WTC11 (cell line): ENCODE results near the gene PDLIM5. TPM values are rescaled to one million over a fixed set of nuclear protein-coding genes. Genes with fewer than 3 reads are reported as not detected.

Experiments used
- ATAC-seq: fragments of 200-7000 bp; cut with Tn5 transposase; 2 replicates; pipeline ENCODE4 v1.10.0; 2021; ENCODE audit warnings: mild to moderate bottlenecking, moderate library complexity
- CTCF ChIA-PET: fragments of 300-600 bp; sonication (Branson Sonifier 250); formaldehyde crosslinking; loops from one replicate; lab custom pipeline; 2021; ENCODE audit warnings: antibody characterized with exemption; lab: Charles Lee
- POLR2A ChIA-PET: fragments of 350-600 bp; sonication (Branson Sonifier 250); formaldehyde crosslinking; loops from one replicate; lab custom pipeline; 2021; ENCODE audit warnings: antibody characterized with exemption; lab: Charles Lee
- DNase-seq: peaks from one replicate; pipeline ENCODE4 v3.0.0; 2021; ENCODE audit warnings: low spot score
- H3K27ac Mint-ChIP-seq: 2 replicates; pipeline ENCODE4 v1.8.0; 2021; ENCODE audit warnings: mixed read lengths
- H3K27me3 Mint-ChIP-seq: 2 replicates; pipeline ENCODE4 v1.8.0; 2021; ENCODE audit warnings: low read depth, mild to moderate bottlenecking, moderate library complexity, mixed read lengths
- H3K36me3 Mint-ChIP-seq: 2 replicates; pipeline ENCODE4 v1.8.0; 2021; ENCODE audit warnings: mixed read lengths
- H3K4me1 Mint-ChIP-seq: 2 replicates; pipeline ENCODE4 v1.8.0; 2022; ENCODE audit warnings: mixed read lengths
- H3K4me3 Mint-ChIP-seq: 2 replicates; pipeline ENCODE4 v1.8.0; 2021; ENCODE audit warnings: mild to moderate bottlenecking, moderate library complexity, mixed read lengths
- H3K9me3 Mint-ChIP-seq: 2 replicates; pipeline ENCODE4 v1.8.0; 2021; ENCODE audit warnings: mixed read lengths
- EMX1 ChIP-seq: fragments of 250-450 bp; sonication (Bioruptor Pico); IDR thresholded peaks from 2 replicates; pipeline ENCODE4 v1.8.0; 2021; ENCODE audit warnings: mild to moderate bottlenecking
- FOXJ3 ChIP-seq: sonication (generic); formaldehyde crosslinking; IDR thresholded peaks from 2 replicates; pipeline ENCODE4 v1.9.0; 2021; ENCODE audit warnings: missing genetic modification reagents, mild to moderate bottlenecking, borderline replicate concordance
- FOXP1 ChIP-seq: sonication (generic); formaldehyde crosslinking; IDR thresholded peaks from 2 replicates; pipeline ENCODE4 v1.8.0; 2022; ENCODE audit warnings: missing genetic modification reagents, mild to moderate bottlenecking, moderate library complexity, borderline replicate concordance
- IRF2 ChIP-seq: sonication (generic); formaldehyde crosslinking; IDR thresholded peaks from 2 replicates; pipeline ENCODE4 v1.8.0; 2022; ENCODE audit warnings: low read depth, missing genetic modification reagents, borderline replicate concordance
- KAT7 ChIP-seq: sonication (generic); formaldehyde crosslinking; IDR thresholded peaks from 2 replicates; pipeline ENCODE4 v1.8.1; 2023; ENCODE audit warnings: missing genetic modification reagents, mild to moderate bottlenecking, borderline replicate concordance
- NFE2L1 ChIP-seq: sonication (generic); formaldehyde crosslinking; IDR thresholded peaks from 2 replicates; pipeline ENCODE4 v1.8.1; 2023; ENCODE audit warnings: missing genetic modification reagents
- SMAD3 ChIP-seq: sonication (generic); formaldehyde crosslinking; IDR thresholded peaks from 2 replicates; pipeline ENCODE4 v1.8.0; 2022; ENCODE audit warnings: missing genetic modification reagents, mild to moderate bottlenecking, borderline replicate concordance
- SMAD4 ChIP-seq: sonication (generic); formaldehyde crosslinking; IDR thresholded peaks from 2 replicates; pipeline ENCODE4 v1.8.0; 2022; ENCODE audit warnings: mild to moderate bottlenecking, missing genetic modification reagents
- ZBTB21 ChIP-seq: sonication (generic); formaldehyde crosslinking; IDR thresholded peaks from 2 replicates; pipeline ENCODE4 v1.8.1; 2023; ENCODE audit warnings: mild to moderate bottlenecking, missing genetic modification reagents, borderline replicate concordance
- ZNF232 ChIP-seq: sonication (generic); formaldehyde crosslinking; IDR thresholded peaks from 2 replicates; pipeline ENCODE4 v1.8.0; 2022; ENCODE audit warnings: mild to moderate bottlenecking, missing genetic modification reagents
- total RNA-seq: library from RNA; stranded (reverse); gene quantifications from 3 replicates; pipeline ENCODE4 v1.2.3, GENCODE V29; 2021
- TF ChIP-seq, protein P1 (sequence below): sonication (generic); formaldehyde crosslinking; conservative IDR thresholded peaks from 2 replicates; pipeline ENCODE4 v1.8.1; 2022; ENCODE audit warnings: mild to moderate bottlenecking, missing genetic modification reagents
- TF ChIP-seq, protein P2 (sequence below): sonication (generic); formaldehyde crosslinking; IDR thresholded peaks from 2 replicates; pipeline ENCODE4 v1.8.1; 2023; ENCODE audit warnings: mild to moderate bottlenecking, missing genetic modification reagents, moderate library complexity
- TF ChIP-seq, protein P3 (sequence below): fragments of 250-450 bp; sonication (Bioruptor Pico); IDR thresholded peaks from 2 replicates; pipeline ENCODE4 v1.9.0; 2021; ENCODE audit warnings: mild to moderate bottlenecking, borderline replicate concordance
- TF ChIP-seq, protein P4 (sequence below): sonication (generic); formaldehyde crosslinking; IDR thresholded peaks from 2 replicates; pipeline ENCODE4 v1.8.0; 2022; ENCODE audit warnings: mild to moderate bottlenecking, missing genetic modification reagents
- TF ChIP-seq, protein P5 (sequence below): fragments of 200-600 bp; IDR thresholded peaks from 2 replicates; pipeline ENCODE4 v1.8.0; 2022; ENCODE audit warnings: antibody characterized with exemption
- TF ChIP-seq, protein P6 (sequence below): fragments of 250-450 bp; sonication (Bioruptor Pico); conservative IDR thresholded peaks from 2 replicates; pipeline ENCODE4 v1.9.0; 2021; ENCODE audit warnings: mild to moderate bottlenecking

Gene PDLIM5
- total RNA-seq, 1 experiment from 2014 or later = 51.5 TPM

- POLR2A ChIA-PET = no interaction called here
- CTCF ChIA-PET = interaction anchor here (0.6 to 1.4 kb wide), 31 partner anchors 8 to 718 kb away, joined by 3 to 8 read pairs (median 4); partner anchors contain the start of gene PDLIM5
Measured at GRCh38 chr4:94406668-94407437, 44.9 kb upstream of the PDLIM5 start.

DNA sequence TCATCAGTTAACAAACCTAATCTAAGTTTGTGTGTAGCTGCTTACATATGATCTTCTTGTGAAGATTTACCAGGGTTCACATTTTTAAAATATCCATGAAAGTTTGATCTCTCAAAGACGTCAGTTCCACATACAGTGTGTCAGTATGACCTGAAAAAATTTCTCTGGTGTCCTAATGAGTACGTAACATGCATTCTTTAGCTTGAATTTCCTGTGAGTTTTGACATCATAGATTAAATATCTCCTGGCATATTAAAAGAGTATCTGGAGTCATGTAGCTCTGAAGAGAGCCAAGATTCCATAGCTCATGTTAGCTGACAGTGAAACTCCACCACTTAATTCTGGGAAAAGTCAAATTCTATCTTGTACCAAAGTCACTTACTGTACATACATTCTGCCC, 43.9 kb upstream of the PDLIM5 start:
- H3K27me3 Mint-ChIP-seq = no peaks in the 10 kb centered on the region; the same call in 1 of the 2 replicates
- H3K27ac Mint-ChIP-seq = no peak overlapping the region
- H3K4me1 Mint-ChIP-seq = peaks cover 16% of the 10 kb centered on the region
- H3K9me3 Mint-ChIP-seq = no peaks in the 10 kb centered on the region
- no peak overlapping the region for H3K4me3 Mint-ChIP-seq
- ChIA-PET CTCF (interaction anchor here (1.1 kb wide), 1 partner anchor 31 kb away, joined by 3 read pairs; no protein-coding TSS in a partner anchor), POLR2A (no interaction called here)
- DNase-seq (no peak), ATAC-seq (no peak)
- no peaks in the 10 kb centered on the region for H3K36me3 Mint-ChIP-seq
- TF ChIP-seq FOXP1 (CRISPR knock-in tag) (no peak), ZNF232 (CRISPR knock-in tag) (no peak), EMX1 (no peak), KAT7 (CRISPR knock-in tag) (no peak), ZBTB21 (CRISPR knock-in tag) (no peak), NFE2L1 (no peak), FOXJ3 (no peak)
- TF ChIP-seq, protein P1, sequence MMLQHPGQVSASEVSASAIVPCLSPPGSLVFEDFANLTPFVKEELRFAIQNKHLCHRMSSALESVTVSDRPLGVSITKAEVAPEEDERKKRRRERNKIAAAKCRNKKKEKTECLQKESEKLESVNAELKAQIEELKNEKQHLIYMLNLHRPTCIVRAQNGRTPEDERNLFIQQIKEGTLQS (CRISPR knock-in tag) = no peak
- TF ChIP-seq, protein P2, sequence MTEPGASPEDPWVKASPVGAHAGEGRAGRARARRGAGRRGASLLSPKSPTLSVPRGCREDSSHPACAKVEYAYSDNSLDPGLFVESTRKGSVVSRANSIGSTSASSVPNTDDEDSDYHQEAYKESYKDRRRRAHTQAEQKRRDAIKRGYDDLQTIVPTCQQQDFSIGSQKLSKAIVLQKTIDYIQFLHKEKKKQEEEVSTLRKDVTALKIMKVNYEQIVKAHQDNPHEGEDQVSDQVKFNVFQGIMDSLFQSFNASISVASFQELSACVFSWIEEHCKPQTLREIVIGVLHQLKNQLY (CRISPR knock-in tag) = no peak
- TF ChIP-seq, protein P3, sequence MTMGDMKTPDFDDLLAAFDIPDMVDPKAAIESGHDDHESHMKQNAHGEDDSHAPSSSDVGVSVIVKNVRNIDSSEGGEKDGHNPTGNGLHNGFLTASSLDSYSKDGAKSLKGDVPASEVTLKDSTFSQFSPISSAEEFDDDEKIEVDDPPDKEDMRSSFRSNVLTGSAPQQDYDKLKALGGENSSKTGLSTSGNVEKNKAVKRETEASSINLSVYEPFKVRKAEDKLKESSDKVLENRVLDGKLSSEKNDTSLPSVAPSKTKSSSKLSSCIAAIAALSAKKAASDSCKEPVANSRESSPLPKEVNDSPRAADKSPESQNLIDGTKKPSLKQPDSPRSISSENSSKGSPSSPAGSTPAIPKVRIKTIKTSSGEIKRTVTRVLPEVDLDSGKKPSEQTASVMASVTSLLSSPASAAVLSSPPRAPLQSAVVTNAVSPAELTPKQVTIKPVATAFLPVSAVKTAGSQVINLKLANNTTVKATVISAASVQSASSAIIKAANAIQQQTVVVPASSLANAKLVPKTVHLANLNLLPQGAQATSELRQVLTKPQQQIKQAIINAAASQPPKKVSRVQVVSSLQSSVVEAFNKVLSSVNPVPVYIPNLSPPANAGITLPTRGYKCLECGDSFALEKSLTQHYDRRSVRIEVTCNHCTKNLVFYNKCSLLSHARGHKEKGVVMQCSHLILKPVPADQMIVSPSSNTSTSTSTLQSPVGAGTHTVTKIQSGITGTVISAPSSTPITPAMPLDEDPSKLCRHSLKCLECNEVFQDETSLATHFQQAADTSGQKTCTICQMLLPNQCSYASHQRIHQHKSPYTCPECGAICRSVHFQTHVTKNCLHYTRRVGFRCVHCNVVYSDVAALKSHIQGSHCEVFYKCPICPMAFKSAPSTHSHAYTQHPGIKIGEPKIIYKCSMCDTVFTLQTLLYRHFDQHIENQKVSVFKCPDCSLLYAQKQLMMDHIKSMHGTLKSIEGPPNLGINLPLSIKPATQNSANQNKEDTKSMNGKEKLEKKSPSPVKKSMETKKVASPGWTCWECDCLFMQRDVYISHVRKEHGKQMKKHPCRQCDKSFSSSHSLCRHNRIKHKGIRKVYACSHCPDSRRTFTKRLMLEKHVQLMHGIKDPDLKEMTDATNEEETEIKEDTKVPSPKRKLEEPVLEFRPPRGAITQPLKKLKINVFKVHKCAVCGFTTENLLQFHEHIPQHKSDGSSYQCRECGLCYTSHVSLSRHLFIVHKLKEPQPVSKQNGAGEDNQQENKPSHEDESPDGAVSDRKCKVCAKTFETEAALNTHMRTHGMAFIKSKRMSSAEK (CRISPR knock-in tag) = no peak
- TF ChIP-seq, protein P4, sequence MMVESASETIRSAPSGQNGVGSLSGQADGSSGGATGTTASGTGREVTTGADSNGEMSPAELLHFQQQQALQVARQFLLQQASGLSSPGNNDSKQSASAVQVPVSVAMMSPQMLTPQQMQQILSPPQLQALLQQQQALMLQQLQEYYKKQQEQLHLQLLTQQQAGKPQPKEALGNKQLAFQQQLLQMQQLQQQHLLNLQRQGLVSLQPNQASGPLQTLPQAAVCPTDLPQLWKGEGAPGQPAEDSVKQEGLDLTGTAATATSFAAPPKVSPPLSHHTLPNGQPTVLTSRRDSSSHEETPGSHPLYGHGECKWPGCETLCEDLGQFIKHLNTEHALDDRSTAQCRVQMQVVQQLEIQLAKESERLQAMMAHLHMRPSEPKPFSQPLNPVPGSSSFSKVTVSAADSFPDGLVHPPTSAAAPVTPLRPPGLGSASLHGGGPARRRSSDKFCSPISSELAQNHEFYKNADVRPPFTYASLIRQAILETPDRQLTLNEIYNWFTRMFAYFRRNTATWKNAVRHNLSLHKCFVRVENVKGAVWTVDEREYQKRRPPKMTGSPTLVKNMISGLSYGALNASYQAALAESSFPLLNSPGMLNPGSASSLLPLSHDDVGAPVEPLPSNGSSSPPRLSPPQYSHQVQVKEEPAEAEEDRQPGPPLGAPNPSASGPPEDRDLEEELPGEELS = no peak

More at GRCh38 chr4:94406668-94407437, 44.9 kb upstream of the PDLIM5 start:
- ATAC-seq = peak; percentile 67
- TF ChIP-seq, protein P5, sequence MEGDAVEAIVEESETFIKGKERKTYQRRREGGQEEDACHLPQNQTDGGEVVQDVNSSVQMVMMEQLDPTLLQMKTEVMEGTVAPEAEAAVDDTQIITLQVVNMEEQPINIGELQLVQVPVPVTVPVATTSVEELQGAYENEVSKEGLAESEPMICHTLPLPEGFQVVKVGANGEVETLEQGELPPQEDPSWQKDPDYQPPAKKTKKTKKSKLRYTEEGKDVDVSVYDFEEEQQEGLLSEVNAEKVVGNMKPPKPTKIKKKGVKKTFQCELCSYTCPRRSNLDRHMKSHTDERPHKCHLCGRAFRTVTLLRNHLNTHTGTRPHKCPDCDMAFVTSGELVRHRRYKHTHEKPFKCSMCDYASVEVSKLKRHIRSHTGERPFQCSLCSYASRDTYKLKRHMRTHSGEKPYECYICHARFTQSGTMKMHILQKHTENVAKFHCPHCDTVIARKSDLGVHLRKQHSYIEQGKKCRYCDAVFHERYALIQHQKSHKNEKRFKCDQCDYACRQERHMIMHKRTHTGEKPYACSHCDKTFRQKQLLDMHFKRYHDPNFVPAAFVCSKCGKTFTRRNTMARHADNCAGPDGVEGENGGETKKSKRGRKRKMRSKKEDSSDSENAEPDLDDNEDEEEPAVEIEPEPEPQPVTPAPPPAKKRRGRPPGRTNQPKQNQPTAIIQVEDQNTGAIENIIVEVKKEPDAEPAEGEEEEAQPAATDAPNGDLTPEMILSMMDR = peak; percentile 65
- no peak for TF ChIP-seq IRF2 (CRISPR knock-in tag)
- TF ChIP-seq SMAD4 = no peak
- TF ChIP-seq, protein P6, sequence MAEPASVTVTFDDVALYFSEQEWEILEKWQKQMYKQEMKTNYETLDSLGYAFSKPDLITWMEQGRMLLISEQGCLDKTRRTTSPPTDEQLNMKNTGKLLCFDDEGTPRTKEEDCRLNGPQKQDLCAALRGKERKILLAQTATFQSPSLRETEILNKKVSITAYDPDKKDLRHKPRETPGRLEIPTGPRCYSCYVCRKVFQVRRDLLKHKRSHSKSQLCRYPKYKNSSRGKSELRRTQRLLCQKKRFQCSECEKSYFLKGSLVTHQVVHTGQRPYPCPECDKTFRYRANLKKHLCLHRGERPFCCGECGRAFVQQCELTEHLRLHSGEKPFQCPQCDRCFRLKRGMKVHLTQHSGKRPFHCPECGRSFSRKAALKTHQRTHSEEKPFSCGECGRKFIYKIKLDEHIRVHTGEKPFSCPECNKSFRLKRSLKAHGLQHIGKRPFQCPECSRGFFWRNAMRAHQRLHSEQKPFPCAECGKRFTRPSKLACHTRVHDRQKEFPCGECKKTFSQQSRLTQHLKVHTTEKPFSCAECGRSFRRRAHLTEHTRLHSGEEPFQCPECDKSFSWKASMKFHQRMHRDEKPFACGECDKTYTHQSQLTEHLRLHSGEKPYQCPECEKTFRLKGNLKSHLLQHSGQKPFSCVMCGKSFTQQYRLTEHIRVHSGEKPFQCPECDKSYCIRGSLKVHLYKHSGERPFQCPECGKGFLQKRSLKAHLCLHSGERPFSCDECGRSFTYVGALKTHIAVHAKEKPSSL = no peak
- no peak for TF ChIP-seq SMAD3 (CRISPR knock-in tag)
- peak; percentile 48 for DNase-seq
- peaks cover 5% of the 10 kb centered on the region for H3K9me3 Mint-ChIP-seq
- no peaks in the 10 kb centered on the region for H3K27me3 Mint-ChIP-seq
- no peaks in the 10 kb centered on the region for H3K36me3 Mint-ChIP-seq
- no peak overlapping the region for H3K27ac Mint-ChIP-seq
- H3K4me3 Mint-ChIP-seq = no peak overlapping the region
- peaks cover 7% of the 10 kb centered on the region for H3K4me1 Mint-ChIP-seq
